ENCODE data around the gene MIGA1.
"Not testable (repeated sequence)": the region's sequence is repeated elsewhere in the genome, so short reads cannot be mapped to it uniquely, and the experiment has no call there.

Gene MIGA1

DNA sequence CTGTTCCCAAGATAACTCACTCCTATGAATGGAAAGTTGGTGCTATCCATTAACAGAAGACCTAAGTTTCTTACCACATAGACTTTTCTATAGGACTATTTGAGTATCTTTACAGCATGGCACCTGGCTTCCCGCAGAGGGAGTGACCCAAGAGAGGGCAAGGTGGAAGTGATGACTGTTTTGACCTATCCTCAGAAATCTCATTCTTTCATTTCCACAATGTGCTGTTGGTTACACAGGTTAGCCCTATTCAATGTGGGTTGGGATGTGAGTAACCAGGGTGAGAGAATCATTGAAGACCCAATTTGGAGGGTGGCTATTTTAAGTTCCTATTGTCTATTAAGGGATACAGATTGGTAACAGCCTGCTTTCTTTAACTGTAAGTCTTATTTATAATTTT is 70.6 kb downstream of the MIGA1 start:
- DNase-seq: no peak

DNA sequence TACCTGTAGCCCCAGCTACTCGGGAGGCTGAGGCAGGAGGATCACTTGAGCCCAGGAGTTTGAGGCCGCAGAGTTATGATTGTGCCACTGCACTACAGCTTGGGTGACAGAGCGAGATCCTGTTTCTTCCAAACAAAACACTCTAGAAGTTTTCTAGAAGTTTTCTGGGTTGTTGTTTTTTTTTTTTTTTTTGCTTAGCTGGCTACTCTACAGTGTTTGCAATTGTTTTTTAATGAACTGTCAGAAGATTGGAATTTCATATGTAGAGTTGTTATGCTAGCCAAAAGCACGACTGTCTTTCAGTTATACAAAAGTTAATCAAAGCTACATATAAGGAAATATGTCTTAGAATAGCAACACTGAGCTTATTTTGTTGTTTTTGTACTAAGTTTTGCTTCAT is 78.1 kb downstream of the MIGA1 start:
- DNase-seq: no peak

DNA sequence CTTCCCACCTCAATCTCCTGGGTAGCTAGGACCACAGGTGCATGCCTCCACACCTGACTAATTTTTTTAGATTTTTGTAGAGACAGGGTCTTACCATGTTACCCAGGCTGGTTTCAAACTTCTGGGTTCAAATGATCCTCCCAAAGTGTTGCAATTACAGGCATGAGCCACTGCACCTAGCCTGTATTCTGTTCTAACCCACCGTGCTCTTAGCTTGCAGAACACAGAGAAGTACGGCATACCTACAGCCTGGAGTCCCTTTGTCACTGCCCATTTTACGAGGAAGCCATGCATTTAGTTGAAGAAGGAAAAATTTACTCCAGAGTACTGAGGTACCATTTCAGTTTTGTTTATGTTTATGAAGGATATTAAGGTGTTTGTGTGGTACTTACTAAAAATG is 79.3 kb downstream of the MIGA1 start:
- DNase-seq: no peak

DNA sequence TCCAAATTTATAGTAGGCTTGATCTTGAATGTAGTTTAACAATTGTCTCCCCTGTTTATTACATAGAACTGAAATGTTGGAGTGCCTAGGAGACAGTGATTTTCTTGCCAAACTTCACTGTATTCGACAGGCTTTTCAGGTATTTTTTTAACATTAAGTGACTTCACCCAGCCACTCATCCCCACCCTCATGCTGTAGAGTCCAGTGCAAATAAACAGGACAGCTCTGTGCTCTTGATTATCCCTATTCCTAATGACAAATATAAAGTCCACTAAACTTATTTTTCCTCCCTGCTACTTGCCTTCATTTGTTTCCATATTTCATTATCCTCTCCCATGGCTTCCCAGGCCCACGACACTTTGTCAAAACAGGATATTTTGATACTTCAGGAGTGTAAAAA is 79.8 kb downstream of the MIGA1 start:
- no peak for DNase-seq

DNA sequence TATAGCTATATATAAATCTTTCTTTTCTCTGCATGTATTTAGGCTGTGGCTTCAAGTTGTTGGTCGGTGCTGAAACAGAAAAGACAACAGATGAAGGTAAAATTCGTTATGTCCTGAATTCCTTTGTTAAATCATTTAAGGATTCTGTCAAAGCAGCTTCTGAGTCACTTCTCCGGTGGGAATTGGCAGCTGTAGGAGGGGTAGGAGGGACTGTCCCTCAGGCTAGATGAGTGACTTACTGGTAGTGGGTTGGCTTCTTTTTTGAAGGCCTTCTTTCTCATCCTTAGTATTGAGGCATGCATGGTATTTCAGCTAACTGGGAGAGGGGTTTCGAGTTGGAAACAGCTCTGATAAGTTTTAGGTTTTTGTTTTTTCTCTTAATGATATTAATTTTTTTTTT is 86.8 kb downstream of the MIGA1 start:
- no peak for DNase-seq

DNA sequence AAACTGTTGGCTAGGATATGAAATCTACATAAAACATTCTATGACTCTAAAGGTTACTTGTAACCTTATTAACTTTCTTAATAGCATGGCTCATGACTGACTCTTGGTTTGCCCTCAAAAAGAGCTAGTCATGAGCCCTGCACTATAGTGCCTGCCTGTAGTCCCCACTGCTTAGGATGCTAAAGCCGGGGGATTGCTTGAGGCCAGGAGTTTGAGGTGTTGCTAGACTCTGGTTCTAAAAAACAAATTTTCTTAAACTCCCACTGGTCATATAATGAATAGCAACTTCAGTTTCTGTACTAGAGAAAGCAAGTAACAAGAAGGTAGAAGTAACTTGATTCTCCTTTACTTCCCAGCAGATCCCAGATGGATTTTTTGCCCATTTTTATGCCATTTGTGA is 93.2 kb downstream of the MIGA1 start:
- DNase-seq: no peak

DNA sequence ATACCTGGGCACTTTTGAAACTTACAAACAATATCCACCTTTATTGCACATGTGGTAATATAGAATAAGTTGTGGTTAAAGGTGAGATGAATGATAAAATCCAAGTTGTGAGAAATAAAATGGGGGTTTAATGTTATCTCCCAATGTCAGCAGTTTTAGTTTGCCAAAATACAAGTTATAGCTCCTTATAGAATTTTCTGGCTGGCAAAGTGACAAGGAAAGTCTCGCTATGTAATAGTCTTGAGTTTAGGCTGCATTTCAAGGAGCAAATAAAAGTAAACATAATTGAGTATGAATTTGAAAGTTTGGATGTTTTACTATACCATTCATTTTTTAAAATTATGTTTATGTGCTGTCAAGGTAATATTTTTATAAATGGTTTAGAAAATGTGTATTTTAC is 94.0 kb downstream of the MIGA1 start:
- DNase-seq: no peak

DNA sequence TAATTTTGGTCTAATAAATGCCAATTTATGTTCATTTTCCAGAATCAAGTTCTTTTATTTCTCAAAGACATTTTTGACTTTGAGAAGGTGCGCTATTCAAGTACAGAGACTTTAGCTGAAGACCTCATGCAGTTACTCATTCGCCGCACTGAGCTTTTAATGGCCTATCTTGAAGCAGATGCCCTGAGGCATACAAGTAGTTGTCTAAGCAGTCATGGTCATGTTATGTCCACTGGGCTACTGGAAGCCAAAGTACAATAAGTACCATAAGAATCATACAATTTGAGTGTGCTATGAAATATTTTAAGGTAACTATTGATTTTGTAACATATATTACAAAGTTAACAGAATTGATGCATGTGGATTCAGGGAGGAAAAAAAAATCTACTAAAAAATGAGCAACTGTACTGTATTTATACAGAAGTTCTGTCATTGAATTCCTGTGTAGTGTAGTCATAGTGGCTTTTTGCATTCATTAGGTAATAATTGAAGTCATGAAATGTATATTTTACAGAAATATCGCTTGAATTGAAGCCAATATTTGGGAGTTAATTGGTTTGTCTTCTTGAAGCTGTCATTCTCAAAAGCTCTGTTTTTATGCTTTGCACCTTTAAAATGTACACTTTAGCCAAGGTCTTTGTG is 95.5 kb downstream of the MIGA1 start:
- DNase-seq: no peak

DNA sequence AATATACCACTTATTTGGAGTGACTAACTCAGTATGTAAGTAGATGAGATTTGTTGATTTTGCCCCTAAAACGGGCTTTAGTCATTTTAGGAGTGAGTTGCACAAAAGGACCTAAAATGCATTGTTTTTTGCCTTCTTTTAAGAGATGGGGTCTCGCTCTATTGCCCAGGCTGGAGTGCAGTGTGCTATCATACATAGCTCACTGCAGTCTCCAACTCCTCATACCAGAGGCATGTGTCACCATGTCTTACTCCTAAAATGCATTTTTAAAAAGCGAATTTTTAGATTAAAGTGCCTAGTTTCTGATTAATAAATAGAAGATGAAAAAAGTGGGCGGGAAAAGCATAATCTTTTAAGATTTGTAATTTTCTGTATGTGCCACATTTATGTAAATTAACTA is 97.4 kb downstream of the MIGA1 start:
- DNase-seq: no peak

DNA sequence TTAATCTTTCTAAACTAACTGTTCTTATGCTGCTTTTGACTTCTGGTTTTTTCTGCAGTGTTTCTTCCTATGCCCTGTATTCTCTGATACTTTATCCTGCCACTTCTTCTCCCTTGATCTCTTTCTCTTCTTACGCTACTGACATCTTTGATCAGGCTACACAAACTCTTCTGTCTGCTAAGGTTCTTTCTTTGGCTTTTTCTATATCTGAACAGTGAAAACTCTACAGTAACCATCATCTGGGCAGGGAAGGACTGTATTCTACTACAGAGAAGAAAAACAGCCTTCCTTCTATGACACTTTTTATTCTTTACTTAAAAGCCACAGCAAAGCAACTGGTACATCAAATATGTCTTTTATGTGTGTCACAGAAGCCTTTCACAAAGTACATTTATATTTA is 101.6 kb downstream of the MIGA1 start:
- DNase-seq: no peak

DNA sequence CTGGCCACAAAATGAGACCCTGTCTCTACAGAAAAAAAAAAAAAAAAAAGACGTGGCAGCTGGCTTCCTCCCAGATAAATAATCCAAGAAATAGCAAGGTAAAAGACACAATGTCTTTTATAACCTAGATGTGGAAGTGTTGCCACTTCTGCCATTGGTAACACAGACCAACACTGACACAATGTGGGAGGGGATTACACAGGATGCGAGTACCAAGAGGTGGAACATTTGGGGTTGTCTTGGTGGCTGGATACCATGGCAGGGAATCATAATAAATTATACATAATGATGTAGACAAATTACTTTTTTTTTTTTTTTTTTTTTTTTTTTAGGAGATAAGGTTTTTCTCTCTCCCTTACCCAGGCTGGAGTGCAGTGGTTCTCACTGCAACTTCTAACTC is 103.0 kb downstream of the MIGA1 start:
- DNase-seq: no peak

DNA sequence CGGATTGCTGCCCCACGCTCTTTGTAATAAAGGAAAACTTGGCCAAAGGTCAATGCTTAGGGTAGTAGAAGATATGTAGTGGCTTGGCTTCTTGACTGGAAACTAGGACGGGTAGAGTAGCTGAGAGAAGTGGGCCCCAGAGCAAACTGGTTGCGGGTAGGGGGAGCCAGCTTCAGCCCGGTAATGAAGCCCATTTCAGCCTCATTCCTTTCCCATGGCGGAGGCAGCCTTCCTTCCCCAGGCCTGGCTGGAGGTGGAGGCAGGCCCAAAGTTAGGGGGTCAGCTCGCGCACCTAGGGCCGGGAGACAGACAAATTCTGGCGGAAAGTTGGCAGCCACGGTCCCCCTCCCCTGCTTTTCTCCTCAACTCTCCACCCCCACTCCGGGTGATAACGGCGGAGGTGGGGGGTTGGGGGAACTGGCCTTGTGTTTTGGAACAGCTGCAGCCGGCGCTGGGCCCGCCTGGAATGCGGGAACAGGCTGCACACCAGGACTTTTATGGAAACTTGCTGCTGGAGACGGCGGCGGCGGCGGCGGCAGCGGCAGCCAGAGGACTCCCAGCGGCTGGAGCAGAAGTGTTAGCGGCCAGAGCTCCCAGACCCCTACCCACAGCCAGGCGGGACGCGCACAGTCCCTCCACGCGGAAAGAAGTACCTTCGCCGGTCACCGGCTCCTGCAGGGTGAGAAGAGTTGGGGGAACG is 108.8 kb downstream of the MIGA1 start, which contains the start of gene NEXN:
Gene NEXN (plus strand): TSS at position 544 of the 700 bp plus-strand sequence. CDS start 27,483 bp downstream, outside the sequence.
- peak in 1 of 2 donors; percentile 49 for DNase-seq

DNA sequence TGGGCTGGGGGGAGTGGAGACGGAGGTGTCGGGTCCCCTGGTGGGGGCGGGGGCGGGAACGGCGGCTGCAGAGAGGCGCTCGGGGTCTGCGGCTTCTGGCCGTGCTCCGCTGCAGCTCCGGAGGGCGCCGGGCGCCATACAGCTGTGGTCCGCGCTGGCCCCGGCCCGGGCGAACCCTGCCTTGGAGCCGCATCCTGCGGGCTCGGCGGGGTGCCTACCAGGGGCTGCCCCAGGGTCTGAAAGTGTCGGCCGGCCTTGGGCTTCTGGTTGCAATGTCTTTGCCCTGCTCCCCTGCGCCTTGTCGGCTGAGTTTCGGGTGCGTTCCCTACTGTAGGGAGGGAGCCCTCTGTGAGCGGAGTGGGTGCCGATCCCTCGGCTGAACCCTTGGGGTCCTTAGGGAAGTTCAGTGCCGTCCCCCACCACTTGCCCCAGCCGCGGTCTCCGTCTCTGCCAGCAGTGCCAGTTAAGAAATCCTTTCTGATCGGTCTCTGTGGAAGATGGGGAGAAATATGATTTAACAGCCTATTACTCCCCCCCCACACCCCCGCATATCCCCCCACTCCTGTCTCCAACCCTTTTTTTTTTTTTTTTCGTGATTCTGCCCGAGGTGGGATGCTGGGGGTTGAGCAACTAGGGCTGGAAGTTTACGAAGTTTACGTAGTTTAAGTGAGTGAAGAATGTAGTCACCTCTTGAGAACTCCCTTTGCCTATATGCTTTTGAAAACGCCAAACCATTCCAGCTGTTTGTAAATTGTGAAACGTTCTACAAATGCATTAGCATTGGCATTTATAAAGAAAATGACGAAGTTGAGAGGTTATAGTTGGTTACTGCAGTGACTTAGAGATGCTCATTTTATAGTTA is 109.6 kb downstream of the MIGA1 start:
- no peak for DNase-seq

DNA sequence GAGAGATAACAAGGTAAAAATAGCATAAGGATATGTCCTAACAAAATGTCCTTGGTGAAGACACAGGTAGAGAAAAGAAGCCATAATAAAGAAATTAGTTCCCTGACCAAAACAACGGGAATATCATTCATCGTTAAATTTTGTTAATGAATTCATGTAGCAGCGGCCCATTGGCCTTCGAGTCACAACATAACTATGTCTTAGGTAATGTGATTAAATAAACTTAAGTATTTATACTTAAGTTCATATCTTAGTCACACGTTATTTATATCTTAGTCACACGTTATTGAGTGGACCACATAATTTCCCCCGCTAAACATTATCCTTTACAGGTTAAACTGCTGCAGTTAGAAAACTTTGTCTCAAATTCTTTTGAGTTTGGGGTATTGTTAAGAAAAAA is 110.2 kb downstream of the MIGA1 start:
- no peak for DNase-seq

DNA sequence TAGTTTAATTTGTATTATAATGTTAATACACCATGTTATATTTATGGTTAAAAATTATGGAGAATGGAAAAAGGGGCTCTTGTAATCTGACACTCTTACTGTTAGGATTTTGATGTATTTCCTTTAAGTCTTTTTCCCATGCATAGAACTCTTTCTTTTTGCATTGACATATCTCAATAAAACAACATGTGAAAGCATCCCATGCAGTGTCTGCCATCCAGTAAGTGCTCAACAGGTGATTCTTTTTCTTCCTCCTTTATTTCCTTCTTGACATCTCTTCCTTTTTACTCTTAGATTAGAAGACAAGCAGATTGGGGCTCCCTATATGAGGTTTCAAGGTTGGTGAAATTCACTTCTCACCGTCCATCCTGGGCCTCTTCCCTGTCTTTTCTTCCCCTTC is 111.8 kb downstream of the MIGA1 start:
- no peak for DNase-seq

DNA sequence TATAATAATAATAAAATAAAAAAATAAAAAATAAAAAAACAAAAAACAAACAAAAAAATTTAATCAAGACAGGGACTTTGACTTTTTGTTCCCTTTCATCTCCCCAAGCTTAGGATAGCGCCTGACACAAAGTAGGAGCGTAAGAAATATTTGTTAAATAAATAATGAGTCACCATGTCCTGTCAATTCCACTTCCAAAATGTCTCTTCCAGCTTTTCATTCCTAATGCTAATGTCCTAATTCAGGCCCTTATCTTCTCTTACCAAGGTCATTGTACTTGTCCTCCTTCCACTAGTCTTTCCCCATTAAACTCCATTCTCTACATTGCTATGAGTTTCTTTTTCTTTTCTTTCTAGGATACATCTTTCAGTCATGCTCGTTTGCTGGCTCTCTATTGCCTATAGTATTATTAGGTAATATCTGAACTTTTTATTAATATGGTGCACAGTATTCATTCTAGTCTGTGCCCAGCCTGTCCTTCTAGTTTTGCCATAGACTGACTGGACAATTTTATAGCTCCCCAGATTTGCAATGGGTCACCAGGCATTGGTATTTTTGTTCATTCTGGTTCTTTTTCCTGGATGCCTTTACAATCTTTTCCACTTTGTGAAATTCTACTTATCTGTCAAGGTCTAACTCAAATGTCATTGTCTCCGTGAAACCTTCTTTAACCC is 120.3 kb downstream of the MIGA1 start:
- no peak for DNase-seq

DNA sequence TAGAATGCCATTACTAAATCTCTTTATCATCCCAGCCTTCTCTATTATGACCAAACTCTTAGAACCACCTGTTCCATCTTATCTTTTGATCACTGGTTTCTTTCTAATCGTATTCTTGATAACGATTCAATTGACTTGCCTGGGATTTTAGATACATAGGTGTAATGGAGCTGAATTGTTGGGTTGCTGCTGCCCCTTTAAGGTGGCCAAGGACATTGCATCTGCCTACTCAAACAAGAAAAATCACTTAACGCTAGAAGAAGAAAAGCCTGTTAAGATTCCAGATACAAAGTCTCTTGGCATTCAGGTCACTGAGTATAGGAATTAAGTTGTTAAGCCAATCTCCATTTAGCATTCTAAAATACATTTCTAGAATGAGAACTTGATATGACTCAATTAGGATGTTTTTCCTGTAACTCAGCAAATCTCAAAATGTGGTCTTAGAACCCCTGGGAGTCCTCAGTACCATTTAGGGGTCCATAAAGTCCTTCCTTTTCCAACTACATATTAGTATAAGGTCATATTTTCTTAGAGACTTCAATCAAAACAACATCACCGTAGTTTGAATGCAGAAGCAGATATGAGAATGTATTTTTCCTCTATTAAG is 121.3 kb downstream of the MIGA1 start:
- DNase-seq: peak; percentile 6 to 52

DNA sequence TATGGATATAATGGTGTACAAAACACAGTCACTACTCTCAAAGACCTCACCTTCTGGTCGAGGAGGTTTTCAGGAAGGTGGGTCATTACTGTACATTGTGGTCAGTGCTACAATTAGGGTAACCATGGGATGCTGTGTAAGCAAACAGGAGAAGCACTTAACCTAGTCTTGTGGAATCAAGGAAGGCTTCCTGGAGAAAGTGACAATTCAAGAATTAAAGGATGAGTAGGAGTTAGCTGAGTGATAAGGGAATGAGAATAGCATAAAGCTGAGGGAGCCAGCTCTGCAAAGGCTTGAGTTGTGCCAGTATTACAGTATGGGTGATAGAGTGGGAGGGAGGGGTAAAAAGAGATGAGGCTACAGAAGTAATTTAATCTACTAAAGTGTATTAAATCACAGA is 126.2 kb downstream of the MIGA1 start:
- DNase-seq: no peak

DNA sequence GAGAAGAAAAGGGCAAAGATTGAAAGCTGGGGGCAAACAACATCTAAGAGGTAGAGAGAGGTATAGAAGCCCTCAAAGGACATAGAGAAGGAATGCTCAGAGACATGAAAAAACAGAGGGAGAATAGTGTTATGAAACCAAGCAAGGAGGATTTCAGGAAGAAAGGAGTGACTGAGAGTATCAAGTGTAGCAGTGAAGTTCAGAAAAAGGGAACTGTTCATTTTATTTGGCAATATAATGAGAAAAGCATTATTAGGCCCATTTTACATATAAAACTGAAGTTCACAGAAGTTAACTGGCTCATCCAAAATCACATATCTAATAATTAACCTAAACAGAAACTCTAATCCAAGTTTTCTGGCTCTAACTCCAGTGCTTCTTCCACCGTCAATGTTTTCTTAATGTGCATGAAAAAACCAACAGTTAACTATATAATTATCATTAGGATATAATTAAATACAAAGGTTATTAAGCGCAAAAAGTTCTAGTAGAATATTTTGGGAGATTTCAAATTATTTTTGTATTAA is 126.6 kb downstream of the MIGA1 start:
- DNase-seq: no peak

DNA sequence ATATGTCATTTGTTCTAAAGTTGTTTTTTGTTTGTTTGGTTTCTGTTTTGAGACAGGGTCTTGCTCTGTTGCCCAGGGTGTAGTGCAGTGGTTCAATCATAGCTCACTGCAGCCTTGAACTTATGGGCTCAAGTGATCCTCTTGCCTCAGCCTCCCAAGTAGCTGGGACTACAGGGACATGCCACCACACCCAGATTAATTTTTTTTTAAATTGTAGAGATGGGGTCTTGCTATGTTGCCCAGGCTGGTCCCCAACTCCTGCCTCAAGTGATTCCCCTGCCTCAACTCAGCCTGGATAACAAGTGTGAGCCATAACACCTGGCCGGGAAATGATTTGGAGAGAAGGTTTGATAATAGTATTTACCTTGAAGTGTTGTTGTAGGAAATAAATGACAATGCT is 127.2 kb downstream of the MIGA1 start:
- DNase-seq: no peak

DNA sequence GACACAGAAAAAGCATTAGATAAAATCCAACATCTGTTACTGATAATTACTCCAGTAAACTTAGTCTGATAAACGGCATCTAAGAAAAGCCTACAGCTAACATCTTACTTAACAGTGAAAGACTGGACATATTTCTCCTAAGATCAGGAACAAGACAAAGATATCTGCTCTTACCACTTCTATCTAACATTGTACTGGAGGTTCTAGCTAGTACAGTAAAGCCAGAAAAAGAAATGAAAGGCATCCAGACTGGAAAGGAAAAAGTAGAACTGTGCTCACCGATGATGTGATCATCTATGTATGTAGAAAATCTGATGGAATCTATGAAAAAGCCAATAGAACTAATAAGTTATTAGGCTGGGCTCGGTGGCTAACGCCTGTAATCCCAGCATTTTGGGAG is 130.7 kb downstream of the MIGA1 start:
- DNase-seq: no peak

DNA sequence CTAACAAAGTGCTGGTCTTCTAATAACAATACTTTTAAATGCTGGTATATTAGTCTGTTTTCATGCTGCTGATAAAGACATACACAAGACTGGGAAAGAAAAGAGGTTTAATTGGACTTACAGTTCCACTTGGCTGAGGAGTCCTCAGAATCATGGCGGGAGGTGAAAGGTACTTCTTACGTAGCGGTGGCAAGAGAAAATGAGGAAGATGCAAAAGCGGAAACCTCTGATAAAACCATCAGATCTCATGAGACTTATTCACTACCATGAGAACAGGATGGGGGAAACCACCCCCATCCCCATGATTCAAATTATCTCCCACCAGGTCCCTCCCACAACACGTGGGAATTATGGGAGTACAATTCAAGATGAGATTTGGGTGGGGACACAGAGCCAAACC is 139.5 kb downstream of the MIGA1 start:
- not testable (repeated sequence) for DNase-seq

DNA sequence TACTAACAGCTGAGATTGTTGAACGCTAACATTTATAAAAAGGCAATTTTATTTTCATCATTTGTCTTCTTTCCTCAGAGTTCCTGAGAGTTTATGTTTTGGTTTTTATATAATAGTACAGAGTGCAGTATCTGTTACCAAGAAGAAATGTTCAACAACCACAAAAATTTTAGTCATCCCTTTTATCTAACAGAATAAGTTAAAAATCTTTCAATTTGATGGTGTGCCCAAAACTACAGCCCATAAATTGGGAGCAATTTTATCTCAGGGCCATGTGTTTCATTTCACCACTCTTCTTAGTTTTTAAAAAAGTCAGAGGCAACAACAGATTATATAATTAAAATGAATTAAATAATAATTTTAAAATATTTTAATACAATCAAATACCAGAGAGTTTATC is 146.1 kb downstream of the MIGA1 start:
- DNase-seq: no peak

Measured in hippocampal formation (tissue), 2 donors.